GM23338 (cell line): ENCODE data around the gene TMEM190.

ENCODE experiments used
- EZH2 ChIP-seq: fragments of 200-600 bp; sonication (generic); IDR thresholded peaks from one replicate; pipeline ENCODE4 v1.8.0; 2017; ENCODE audit warnings: antibody characterized with exemption, mild to moderate bottlenecking, low read depth; ENCODE audit not compliant: unreplicated experiment
- JUNB ChIP-seq: IDR thresholded peaks from one replicate; pipeline ENCODE4 v1.6.1; 2016; ENCODE audit warnings: antibody characterized with exemption; ENCODE audit not compliant: unreplicated experiment
- POLR2AphosphoS5 ChIP-seq: IDR thresholded peaks from 2 replicates; pipeline ENCODE4 v1.6.1; 2016; ENCODE audit warnings: antibody characterized with exemption, low read depth
- TF ChIP-seq, protein P1 (sequence below), 2 experiments: fragments of 200-600 bp in 1 of 2; sonication (generic) in 1 of 2; conservative IDR thresholded peaks; 2 replicates each; pipeline versions ENCODE4 v1.5.1 to v1.6.1; 2016 to 2017; ENCODE audit warnings: antibody characterized with exemption in 2 of 2, low read depth in 2 of 2, mild to moderate bottlenecking in 2 of 2, moderate library complexity in 1 of 2

DNA sequence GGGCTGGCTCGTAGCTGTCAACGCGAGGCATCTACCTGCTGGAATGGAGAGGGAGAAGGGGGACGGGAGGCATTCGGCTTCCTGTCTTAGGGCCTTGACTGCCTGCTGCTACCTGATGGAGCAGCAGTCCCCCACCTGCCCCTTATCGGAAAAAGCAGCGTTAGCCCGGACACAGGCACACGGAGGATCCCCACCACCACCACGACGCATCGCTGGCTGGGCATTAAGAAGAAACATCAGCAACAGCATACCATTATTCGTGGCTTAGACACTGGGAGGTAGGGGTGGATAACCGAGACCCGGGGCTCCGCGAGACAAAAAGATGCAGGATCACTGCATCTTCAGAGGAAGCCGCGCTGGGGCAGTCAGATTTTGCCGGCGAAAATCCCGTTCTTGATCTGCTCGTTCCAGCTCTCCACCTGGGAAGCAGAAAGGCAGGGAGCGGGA is 23.2 kb upstream of the TMEM190 start:
- TF ChIP-seq, protein P1, sequence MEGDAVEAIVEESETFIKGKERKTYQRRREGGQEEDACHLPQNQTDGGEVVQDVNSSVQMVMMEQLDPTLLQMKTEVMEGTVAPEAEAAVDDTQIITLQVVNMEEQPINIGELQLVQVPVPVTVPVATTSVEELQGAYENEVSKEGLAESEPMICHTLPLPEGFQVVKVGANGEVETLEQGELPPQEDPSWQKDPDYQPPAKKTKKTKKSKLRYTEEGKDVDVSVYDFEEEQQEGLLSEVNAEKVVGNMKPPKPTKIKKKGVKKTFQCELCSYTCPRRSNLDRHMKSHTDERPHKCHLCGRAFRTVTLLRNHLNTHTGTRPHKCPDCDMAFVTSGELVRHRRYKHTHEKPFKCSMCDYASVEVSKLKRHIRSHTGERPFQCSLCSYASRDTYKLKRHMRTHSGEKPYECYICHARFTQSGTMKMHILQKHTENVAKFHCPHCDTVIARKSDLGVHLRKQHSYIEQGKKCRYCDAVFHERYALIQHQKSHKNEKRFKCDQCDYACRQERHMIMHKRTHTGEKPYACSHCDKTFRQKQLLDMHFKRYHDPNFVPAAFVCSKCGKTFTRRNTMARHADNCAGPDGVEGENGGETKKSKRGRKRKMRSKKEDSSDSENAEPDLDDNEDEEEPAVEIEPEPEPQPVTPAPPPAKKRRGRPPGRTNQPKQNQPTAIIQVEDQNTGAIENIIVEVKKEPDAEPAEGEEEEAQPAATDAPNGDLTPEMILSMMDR (conservative IDR thresholded peaks at IDR 0.05; ENCODE audit: low read depth in 2 of 2), result no peak
- TF ChIP-seq POLR2AphosphoS5, result no peak
- TF ChIP-seq EZH2, result no peak
- no peak for TF ChIP-seq JUNB
